IMR-90 (cell line): ENCODE measurements around the gene PRR29. TPM values are rescaled to one million over a fixed set of nuclear protein-coding genes. Genes with fewer than 3 reads are reported as not detected.

ENCODE experiments used
- ATAC-seq: fragments of 200-7000 bp; cut with Tn5 transposase; 2 replicates; pipeline ENCODE4 v1.9.1; 2020; ENCODE audit warnings: low read depth, mild to moderate bottlenecking, moderate library complexity
- BruUV-seq: library from RNA; stranded (reverse); fragments of 400-500 nt; replicated peaks from 2 replicates; lab custom pipeline; 2021; lab: Mats Ljungman, UMichigan
- CTCF ChIA-PET: fragments of 300-600 bp; formaldehyde crosslinking; extraction: SDS; loops from one replicate; lab custom pipeline; 2021; ENCODE audit warnings: antibody characterized with exemption; lab: Yijun Ruan, JAX
- POLR2A ChIA-PET: fragments of 300-600 bp; sonication (Branson Sonifier 250); formaldehyde crosslinking; loops from one replicate; lab custom pipeline; 2022; ENCODE audit warnings: antibody characterized with exemption; ENCODE audit not compliant: unreplicated experiment; lab: Charles Lee
- DNase-seq: peaks from one replicate; pipeline ENCODE4 v3.0.0; 2013
- H2AFZ ChIP-seq: replicated peaks from 2 replicates; pipeline ENCODE3; 2013; ENCODE audit warnings: low read length, mild to moderate bottlenecking; ENCODE audit not compliant: poor library complexity
- H2AK5ac ChIP-seq: 2 replicates; pipeline ENCODE4 v1.6.1; 2013; ENCODE audit warnings: low read depth, low read length, inconsistent platforms
- H2AK9ac ChIP-seq: replicated peaks from 2 replicates; pipeline ENCODE3; 2013; ENCODE audit warnings: mild to moderate bottlenecking, low read depth, low read length, moderate library complexity; ENCODE audit not compliant: poor library complexity
- H2BK120ac ChIP-seq: 2 replicates; pipeline ENCODE4 v1.6.1; 2013; ENCODE audit warnings: low read depth, low read length, inconsistent platforms
- H2BK15ac ChIP-seq: 3 replicates; pipeline ENCODE4 v1.6.1; 2013; ENCODE audit warnings: low read depth, low read length, inconsistent platforms
- H2BK20ac ChIP-seq: 2 replicates; pipeline ENCODE4 v1.6.1; 2013; ENCODE audit warnings: low read depth, mild to moderate bottlenecking, inconsistent platforms, low read length, moderate library complexity
- H2BK5ac ChIP-seq: 2 replicates; pipeline ENCODE4 v1.6.1; 2013; ENCODE audit warnings: mild to moderate bottlenecking, low read depth, low read length, inconsistent platforms; ENCODE audit not compliant: poor library complexity, severe bottlenecking
- H3K14ac ChIP-seq: replicated peaks from 2 replicates; pipeline ENCODE4 v1.6.1; 2013; ENCODE audit warnings: low read depth, low read length, inconsistent platforms
- H3K18ac ChIP-seq: 2 replicates; pipeline ENCODE4 v1.6.1; 2013; ENCODE audit warnings: low read depth, low read length, control low read depth
- H3K23ac ChIP-seq: 2 replicates; pipeline ENCODE4 v1.6.1; 2013; ENCODE audit warnings: low read depth, low read length, inconsistent platforms
- H3K27ac ChIP-seq: 2 replicates; pipeline ENCODE4 v1.5.1; 2013; ENCODE audit warnings: mild to moderate bottlenecking, control low read depth, low read length; ENCODE audit not compliant: insufficient read depth
- H3K27me3 ChIP-seq: 2 replicates; pipeline ENCODE4 v1.6.1; 2013; ENCODE audit warnings: low read length; ENCODE audit not compliant: control insufficient read depth, insufficient read depth
- H3K36me3 ChIP-seq: 2 replicates; pipeline ENCODE4 v1.6.1; 2013; ENCODE audit warnings: low read length, mixed read lengths; ENCODE audit not compliant: control insufficient read depth, insufficient read depth
- H3K4ac ChIP-seq: 2 replicates; pipeline ENCODE4 v1.6.1; 2013; ENCODE audit warnings: low read depth, low read length, inconsistent platforms
- H3K4me1 ChIP-seq: 2 replicates; pipeline ENCODE4 v1.6.1; 2013; ENCODE audit warnings: low read length, mixed read lengths; ENCODE audit not compliant: control insufficient read depth, insufficient read depth
- H3K4me2 ChIP-seq: 2 replicates; pipeline ENCODE4 v1.6.1; 2013; ENCODE audit warnings: low read depth, mild to moderate bottlenecking, control low read depth, low read length, moderate library complexity
- H3K4me3 ChIP-seq: 2 replicates; pipeline ENCODE4 v1.5.1; 2013; ENCODE audit warnings: low read depth, mild to moderate bottlenecking, control low read depth, low read length, moderate library complexity; ENCODE audit not compliant: insufficient read depth
- H3K56ac ChIP-seq: 2 replicates; pipeline ENCODE4 v1.6.1; 2013; ENCODE audit warnings: low read length, inconsistent platforms; ENCODE audit not compliant: insufficient read depth; ENCODE audit errors: extremely low read depth
- H3K79me1 ChIP-seq, 2 experiments: 2 replicates each; pipeline ENCODE4 v1.6.1; 2013; ENCODE audit warnings: low read length in 2 of 2, inconsistent platforms in 1 of 2, low read depth in 1 of 2
- H3K9ac ChIP-seq: 2 replicates; pipeline ENCODE4 v1.6.1; 2013; ENCODE audit warnings: low read depth, low read length, control low read depth
- H3K9me1 ChIP-seq: 2 replicates; pipeline ENCODE4 v1.6.1; 2013; ENCODE audit warnings: low read length, inconsistent platforms; ENCODE audit not compliant: insufficient read depth
- H3K9me3 ChIP-seq: 2 replicates; pipeline ENCODE4 v1.6.1; 2013; ENCODE audit warnings: low read length; ENCODE audit not compliant: control insufficient read depth, insufficient read depth
- H4K20me1 ChIP-seq: 2 replicates; pipeline ENCODE4 v1.6.1; 2013; ENCODE audit warnings: low read length, inconsistent platforms; ENCODE audit not compliant: insufficient read depth
- H4K5ac ChIP-seq: 2 replicates; pipeline ENCODE4 v1.6.1; 2013; ENCODE audit warnings: mild to moderate bottlenecking, low read depth, low read length, control low read depth
- H4K8ac ChIP-seq, 2 experiments: 2 replicates each; pipeline ENCODE4 v1.6.1; 2013; ENCODE audit warnings: low read depth in 2 of 2, low read length in 2 of 2, control low read depth in 1 of 2, inconsistent platforms in 1 of 2
- H4K91ac ChIP-seq: 2 replicates; pipeline ENCODE4 v1.6.1; 2013; ENCODE audit warnings: low read depth, low read length, inconsistent platforms; ENCODE audit not compliant: insufficient read depth
- CEBPB ChIP-seq: IDR thresholded peaks from 2 replicates; pipeline ENCODE4 v1.6.1; 2012; ENCODE audit warnings: low read depth, low read length, improper control_type of control experiment
- RFX5 ChIP-seq: IDR thresholded peaks from 2 replicates; pipeline ENCODE4 v1.8.0; 2012; ENCODE audit warnings: low read depth, mild to moderate bottlenecking, low read length, moderate library complexity
- SMC3 ChIP-seq: fragments of 150-350 bp; IDR thresholded peaks from 2 replicates; pipeline ENCODE4 v1.6.1; 2016; ENCODE audit warnings: low read depth, mild to moderate bottlenecking, antibody characterized with exemption, low read length, moderate library complexity
- WGBS, 2 experiments: methylation state at CpG; one replicate each; pipeline versions ENCODE4 v1.1.5 to v1.1.7; 2013; ENCODE audit warnings: missing lambda C conversion rate in 2 of 2; ENCODE audit not compliant: insufficient read length in 1 of 2; ENCODE audit errors: extremely low coverage in 2 of 2; 5-methylcytosine and 5-hydroxymethylcytosine counted together
- dilution Hi-C: fragments of 300-500 bp; cut with HindIII; formaldehyde crosslinking; loops from one replicate; pipeline ENCODE4 v1.14.3; 2018; ENCODE audit warnings: low sequenced_read_pairs; ENCODE audit not compliant: unreplicated experiment
- in situ Hi-C: fragments of 300-500 bp; cut with MboI; formaldehyde crosslinking; loops from 3 replicates; pipeline ENCODE4 v1.14.3; 2019; ENCODE audit warnings: low sequenced_read_pairs, inconsistent platforms, mixed read lengths
- intact Hi-C: fragments of 100-400 bp; cut with micrococcal nuclease; formaldehyde crosslinking; loops from 2 replicates; pipeline ENCODE4 v1.10.0; 2022
- polyA plus RNA-seq, 3 experiments: library from polyadenylated mRNA; depleted of rRNA; stranded (reverse); fragments of >200 nt; gene quantifications; 2 replicates each; pipeline ENCODE4 v1.2.3, GENCODE V29; 2012; ENCODE audit warnings: low replicate concordance in 1 of 3
- total RNA-seq: library from RNA; depleted of rRNA; stranded (reverse); fragments of >200 nt; gene quantifications from 2 replicates; pipeline ENCODE4 v1.2.3, GENCODE V29; 2012

PRR29 gene
- total and polyA plus RNA-seq, 2 of the 4 experiments (the other 2 are of a cell fraction) = under 0.01 to 0.17 TPM

GRCh38 chr17:63961355-63962212 is 36.6 kb upstream of the PRR29 start:
- Histone ChIP-seq H3K9ac (no peak overlapping the region), H3K4me3 (no peak overlapping the region), H3K4ac (no peak overlapping the region), H2BK15ac (no peak overlapping the region), H3K79me1 (no peaks in the 10 kb centered on the region), H4K91ac (no peak overlapping the region), H3K4me2 (no peak overlapping the region; the same call in 1 of the 2 replicates), H3K4me1 (no peaks in the 10 kb centered on the region), H3K18ac (no peak overlapping the region), H2AFZ (peak overlapping the region; percentile 67), H3K56ac (no peak overlapping the region), H2AK9ac (no peak overlapping the region), H2BK120ac (no peak overlapping the region), H3K9me1 (peaks cover 7% of the 10 kb centered on the region), H2BK5ac (no peak overlapping the region), H2AK5ac (no peak overlapping the region), H4K20me1 (no peaks in the 10 kb centered on the region; the same call in 1 of the 2 replicates), H4K8ac (no peak overlapping the region), H3K9me3 (no peaks in the 10 kb centered on the region), H2BK20ac (no peak overlapping the region), H3K27ac (no peak overlapping the region), H3K14ac (no peak overlapping the region), H4K5ac (no peak overlapping the region), H3K36me3 (no peaks in the 10 kb centered on the region), H3K27me3 (peaks cover 22% of the 10 kb centered on the region; the same call in 1 of the 2 replicates), H3K23ac (no peak overlapping the region)
- intact Hi-C loops (no loop called here), in situ Hi-C loops (no loop called here), dilution Hi-C loops (no loop called here)
- no TSS peak for BruUV-seq
- ChIA-PET CTCF (interaction anchor here (0.6 to 1.1 kb wide), 2 partner anchors 12 to 18 kb away, joined by 3 to 8 read pairs; no protein-coding TSS in a partner anchor), POLR2A (no interaction called here)
- DNase-seq = peak; percentile 53
- TF ChIP-seq SMC3 = no peak
- no peak for TF ChIP-seq RFX5
- TF ChIP-seq CEBPB = peak; percentile 54
- ATAC-seq = peak; percentile 83
- WGBS, 2 experiments = 18% methylated on average over 21 of the region's 37 CpGs; no CpG with 5 or more reads in 1 of the 2 experiments
